Choroid plexus epithelial cell (primary cell): ENCODE results near the gene PEX10.

ENCODE experiments used
- DNase-seq: peaks from one replicate; pipeline ENCODE4 v3.0.0-alpha.2; 2010; ENCODE audit warnings: low read depth
- H3K4me3 ChIP-seq: 2 replicates; pipeline ENCODE4 v1.5.1; 2011; ENCODE audit warnings: low read depth, mild to moderate bottlenecking, control low read depth, low read length, moderate library complexity
- CTCF ChIP-seq: conservative IDR thresholded peaks from 2 replicates; pipeline ENCODE4 v1.5.1; 2011; ENCODE audit warnings: low read depth, mild to moderate bottlenecking, control low read depth, inconsistent platforms, low read length, moderate library complexity

PEX10 gene

GRCh38 chr1:2416403-2416802, 4.0 kb upstream of the PEX10 start:
- TF ChIP-seq CTCF = no peak
- no peak overlapping the region for H3K4me3 ChIP-seq
- no peak for DNase-seq

GRCh38 chr1:2415801-2416208, 3.4 kb upstream of the PEX10 start:
- H3K4me3 ChIP-seq = no peak overlapping the region
- TF ChIP-seq CTCF = no peak
- DNase-seq = no peak

GRCh38 chr1:2415337-2415736, 3.0 kb upstream of the PEX10 start:
- H3K4me3 ChIP-seq = no peak overlapping the region
- DNase-seq = no peak
- no peak for TF ChIP-seq CTCF

GRCh38 chr1:2414297-2414958, 2.1 kb upstream of the PEX10 start:
- peak; percentile 59 for DNase-seq
- H3K4me3 ChIP-seq = no peak overlapping the region
- TF ChIP-seq CTCF = peak; percentile 87

- DNase-seq = no peak
- no peak for TF ChIP-seq CTCF
- H3K4me3 ChIP-seq = peak overlapping the region; percentile 78
Measured at GRCh38 chr1:2413495-2414296, 1.3 kb upstream of the PEX10 start.

GRCh38 chr1:2412773-2413494, 570 bp upstream of the PEX10 start:
- peak overlapping the region; percentile 78 for H3K4me3 ChIP-seq
- peak; percentile 54 for DNase-seq
- TF ChIP-seq CTCF = no peak
